HL-60 (cell line): Measurements from ENCODE around the gene TRAPPC6A.
A peak's percentile ranks its signal among the peaks of the same experiment; 100 is the strongest.

Experiments used
- DNase-seq, 2 experiments: peaks; one replicate each; pipeline ENCODE4 v3.0.0-alpha.2; 2010 to 2020; ENCODE audit warnings: low read depth in 1 of 2, low spot score in 1 of 2
- H3K27ac ChIP-seq: fragments of 250-450 bp; sonication (Bioruptor Pico); replicated peaks from 2 replicates; pipeline ENCODE4 v1.5.1; 2020; ENCODE audit warnings: mild to moderate bottlenecking, moderate library complexity
- H3K27me3 ChIP-seq: fragments of 250-450 bp; sonication (Bioruptor Pico); 2 replicates; pipeline ENCODE4 v1.5.1; 2021; ENCODE audit warnings: mild to moderate bottlenecking, moderate library complexity; ENCODE audit not compliant: insufficient read depth, poor library complexity, severe bottlenecking
- H3K4me3 ChIP-seq: replicated peaks from 2 replicates; pipeline ENCODE4 v1.5.1; 2011; ENCODE audit warnings: mild to moderate bottlenecking, control low read depth, low read length; ENCODE audit not compliant: insufficient read depth
- GABPA ChIP-seq: IDR thresholded peaks from 2 replicates; pipeline ENCODE4 v1.6.1; 2012; ENCODE audit warnings: low read depth
- POLR2AphosphoS5 ChIP-seq: IDR thresholded peaks from 2 replicates; pipeline ENCODE4 v1.6.1; 2012; ENCODE audit warnings: low read depth
- SPI1 ChIP-seq: IDR thresholded peaks from 2 replicates; pipeline ENCODE4 v1.6.1; 2012; ENCODE audit warnings: low read depth, mild to moderate bottlenecking, borderline replicate concordance
- TF ChIP-seq, protein P1 (sequence below): IDR thresholded peaks from one replicate; pipeline ENCODE4 v1.5.1; 2011; ENCODE audit warnings: low read length, control low read depth, inconsistent platforms; ENCODE audit not compliant: insufficient read depth
- TF ChIP-seq, protein P2 (sequence below): IDR thresholded peaks from 2 replicates; pipeline ENCODE4 v1.6.1; 2012; ENCODE audit warnings: low read depth; ENCODE audit not compliant: insufficient replicate concordance

Gene TRAPPC6A

DNA sequence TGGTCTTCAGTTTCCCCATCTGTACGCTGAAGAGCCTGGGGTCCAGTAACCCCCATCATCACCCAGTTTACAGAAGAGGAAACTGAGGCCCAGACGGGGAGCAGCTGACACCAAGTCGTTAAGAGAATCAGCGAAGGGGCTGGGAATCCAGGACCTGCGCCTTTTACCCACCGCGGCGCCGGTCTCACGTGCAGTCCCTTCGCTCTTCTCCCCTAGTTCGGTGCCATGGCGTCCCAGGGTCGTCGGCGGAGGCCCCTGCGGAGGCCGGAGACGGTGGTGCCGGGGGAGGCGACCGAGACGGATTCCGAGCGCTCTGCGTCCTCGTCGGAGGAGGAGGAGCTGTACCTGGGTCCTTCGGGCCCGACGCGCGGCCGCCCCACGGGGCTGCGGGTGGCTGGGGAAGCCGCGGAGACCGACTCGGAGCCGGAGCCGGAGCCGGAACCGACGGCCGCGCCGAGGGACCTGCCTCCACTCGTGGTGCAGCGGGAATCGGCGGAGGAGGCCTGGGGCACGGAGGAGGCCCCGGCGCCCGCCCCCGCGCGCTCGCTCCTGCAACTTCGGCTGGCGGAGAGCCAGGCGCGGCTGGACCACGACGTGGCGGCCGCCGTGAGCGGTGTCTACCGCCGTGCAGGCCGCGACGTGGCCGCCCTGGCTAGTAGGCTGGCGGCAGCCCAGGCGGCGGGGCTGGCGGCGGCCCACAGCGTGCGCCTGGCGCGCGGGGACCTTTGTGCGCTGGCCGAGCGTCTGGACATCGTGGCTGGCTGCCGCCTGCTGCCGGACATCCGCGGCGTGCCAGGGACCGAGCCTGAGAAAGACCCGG is 1.2 kb upstream of the TRAPPC6A start:
- DNase-seq: peak in 1 of 2 experiments; percentile 32
- H3K27me3 ChIP-seq: no peaks in the 10 kb centered on the region
- no peak for TF ChIP-seq SPI1

DNA sequence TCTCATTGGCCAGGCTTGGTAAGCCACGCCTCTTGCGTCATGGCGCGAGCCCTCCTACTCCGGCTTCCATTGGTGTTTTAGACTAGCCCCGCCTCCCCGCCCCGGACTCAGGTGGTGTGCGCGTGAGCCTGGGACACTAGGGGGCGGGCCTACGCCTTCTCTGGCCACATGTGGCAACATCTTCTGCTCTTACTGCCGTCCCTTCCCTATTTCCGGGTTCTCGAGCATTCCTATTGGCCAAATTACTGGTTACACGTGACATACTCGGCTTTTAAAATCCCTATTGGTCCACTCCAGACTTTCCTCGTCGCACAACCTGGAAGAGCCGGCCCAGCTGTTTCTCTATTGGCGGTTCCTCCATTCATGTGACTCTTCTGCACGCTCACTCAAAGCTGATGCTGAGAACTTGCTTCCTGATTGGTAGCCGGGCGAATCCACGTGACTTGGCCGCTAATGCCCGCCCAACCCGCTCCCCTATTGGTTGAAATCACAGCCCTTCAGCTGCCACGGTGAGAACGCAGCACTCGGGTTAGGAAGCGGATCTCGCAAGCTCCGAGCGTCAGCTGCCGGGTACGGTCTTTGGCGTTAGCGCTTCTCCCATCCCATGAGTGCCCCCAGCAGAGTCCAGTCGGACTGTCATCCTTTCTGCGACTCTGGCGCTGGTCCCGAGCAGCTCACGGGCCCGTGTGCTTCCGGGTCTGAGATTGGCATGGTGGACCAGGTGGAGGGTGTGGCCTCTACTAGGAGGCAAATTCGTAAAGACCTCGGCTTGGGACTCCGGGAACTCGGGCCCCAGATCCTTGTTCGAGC is 430 bp upstream of the TRAPPC6A start, which contains the start of gene BLOC1S3:
Gene BLOC1S3 (plus strand): TSS at position 523 of the 810 bp plus-strand sequence. CDS start 513 bp downstream, outside the sequence.
- H3K27me3 ChIP-seq: no peaks in the 10 kb centered on the region
- TF ChIP-seq SPI1 (no peak), POLR2AphosphoS5 (peak; percentile 66)
- peak within 1 kb of the TSS; percentile 94 for H3K4me3 ChIP-seq
- H3K27ac ChIP-seq: peak within 1 kb of the TSS; percentile 94
- peak; percentile 100 for DNase-seq

More for the DNA sequence above, 1.2 kb upstream of the TRAPPC6A start:
- peak overlapping the region; percentile 84 for H3K27ac ChIP-seq
- peak overlapping the region; percentile 94 for H3K4me3 ChIP-seq

DNA sequence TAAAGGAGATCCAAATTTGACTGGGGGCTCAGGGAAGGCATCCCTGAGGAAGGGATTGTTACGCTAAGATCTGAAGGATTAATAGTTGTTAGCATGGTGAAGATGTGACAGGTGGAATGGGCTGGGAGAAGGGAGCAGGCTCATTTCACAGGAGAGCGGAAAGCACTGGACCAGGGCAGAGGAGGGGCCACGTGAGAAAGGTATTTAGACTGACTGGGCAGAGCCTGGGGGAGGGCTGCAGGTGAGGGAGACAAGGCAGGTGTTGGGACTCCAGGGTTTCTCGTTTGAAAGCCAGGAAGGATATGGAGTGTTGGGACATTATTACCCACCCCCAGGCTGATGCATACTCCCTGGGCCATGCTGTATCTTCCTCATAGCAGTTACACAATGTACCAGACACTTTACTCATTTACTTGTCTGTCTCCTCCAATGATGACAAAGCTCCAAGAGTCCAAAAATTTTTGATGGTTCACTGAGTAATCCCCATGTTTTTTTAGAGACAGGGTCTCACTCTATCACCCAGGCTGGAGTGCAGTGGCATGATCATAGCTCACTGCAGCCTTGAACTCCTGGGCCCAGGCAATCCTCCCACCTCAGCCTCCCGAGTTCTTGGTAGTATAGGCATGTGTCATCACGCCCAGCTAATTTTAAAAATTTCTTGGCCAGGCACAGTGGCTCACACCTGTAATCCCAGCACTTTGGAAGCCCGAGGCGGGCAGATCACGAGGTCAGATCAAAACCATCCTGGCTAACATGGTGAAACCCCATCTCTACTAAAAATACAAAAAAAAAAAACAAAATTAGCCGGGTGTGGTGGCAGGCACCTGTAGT is 2.3 kb downstream of the TRAPPC6A start:
- Histone ChIP-seq H3K4me3 (no peak overlapping the region), H3K27me3 (no peaks in the 10 kb centered on the region), H3K27ac (no peak overlapping the region; the same call in 1 of the 2 replicates)
- DNase-seq: peak in 1 of 2 experiments; percentile 37
- TF ChIP-seq GABPA (no peak), POLR2AphosphoS5 (no peak), SPI1 (no peak)
- TF ChIP-seq, protein P1, sequence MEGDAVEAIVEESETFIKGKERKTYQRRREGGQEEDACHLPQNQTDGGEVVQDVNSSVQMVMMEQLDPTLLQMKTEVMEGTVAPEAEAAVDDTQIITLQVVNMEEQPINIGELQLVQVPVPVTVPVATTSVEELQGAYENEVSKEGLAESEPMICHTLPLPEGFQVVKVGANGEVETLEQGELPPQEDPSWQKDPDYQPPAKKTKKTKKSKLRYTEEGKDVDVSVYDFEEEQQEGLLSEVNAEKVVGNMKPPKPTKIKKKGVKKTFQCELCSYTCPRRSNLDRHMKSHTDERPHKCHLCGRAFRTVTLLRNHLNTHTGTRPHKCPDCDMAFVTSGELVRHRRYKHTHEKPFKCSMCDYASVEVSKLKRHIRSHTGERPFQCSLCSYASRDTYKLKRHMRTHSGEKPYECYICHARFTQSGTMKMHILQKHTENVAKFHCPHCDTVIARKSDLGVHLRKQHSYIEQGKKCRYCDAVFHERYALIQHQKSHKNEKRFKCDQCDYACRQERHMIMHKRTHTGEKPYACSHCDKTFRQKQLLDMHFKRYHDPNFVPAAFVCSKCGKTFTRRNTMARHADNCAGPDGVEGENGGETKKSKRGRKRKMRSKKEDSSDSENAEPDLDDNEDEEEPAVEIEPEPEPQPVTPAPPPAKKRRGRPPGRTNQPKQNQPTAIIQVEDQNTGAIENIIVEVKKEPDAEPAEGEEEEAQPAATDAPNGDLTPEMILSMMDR: no peak
- TF ChIP-seq, protein P2, sequence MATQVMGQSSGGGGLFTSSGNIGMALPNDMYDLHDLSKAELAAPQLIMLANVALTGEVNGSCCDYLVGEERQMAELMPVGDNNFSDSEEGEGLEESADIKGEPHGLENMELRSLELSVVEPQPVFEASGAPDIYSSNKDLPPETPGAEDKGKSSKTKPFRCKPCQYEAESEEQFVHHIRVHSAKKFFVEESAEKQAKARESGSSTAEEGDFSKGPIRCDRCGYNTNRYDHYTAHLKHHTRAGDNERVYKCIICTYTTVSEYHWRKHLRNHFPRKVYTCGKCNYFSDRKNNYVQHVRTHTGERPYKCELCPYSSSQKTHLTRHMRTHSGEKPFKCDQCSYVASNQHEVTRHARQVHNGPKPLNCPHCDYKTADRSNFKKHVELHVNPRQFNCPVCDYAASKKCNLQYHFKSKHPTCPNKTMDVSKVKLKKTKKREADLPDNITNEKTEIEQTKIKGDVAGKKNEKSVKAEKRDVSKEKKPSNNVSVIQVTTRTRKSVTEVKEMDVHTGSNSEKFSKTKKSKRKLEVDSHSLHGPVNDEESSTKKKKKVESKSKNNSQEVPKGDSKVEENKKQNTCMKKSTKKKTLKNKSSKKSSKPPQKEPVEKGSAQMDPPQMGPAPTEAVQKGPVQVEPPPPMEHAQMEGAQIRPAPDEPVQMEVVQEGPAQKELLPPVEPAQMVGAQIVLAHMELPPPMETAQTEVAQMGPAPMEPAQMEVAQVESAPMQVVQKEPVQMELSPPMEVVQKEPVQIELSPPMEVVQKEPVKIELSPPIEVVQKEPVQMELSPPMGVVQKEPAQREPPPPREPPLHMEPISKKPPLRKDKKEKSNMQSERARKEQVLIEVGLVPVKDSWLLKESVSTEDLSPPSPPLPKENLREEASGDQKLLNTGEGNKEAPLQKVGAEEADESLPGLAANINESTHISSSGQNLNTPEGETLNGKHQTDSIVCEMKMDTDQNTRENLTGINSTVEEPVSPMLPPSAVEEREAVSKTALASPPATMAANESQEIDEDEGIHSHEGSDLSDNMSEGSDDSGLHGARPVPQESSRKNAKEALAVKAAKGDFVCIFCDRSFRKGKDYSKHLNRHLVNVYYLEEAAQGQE: no peak

DNA sequence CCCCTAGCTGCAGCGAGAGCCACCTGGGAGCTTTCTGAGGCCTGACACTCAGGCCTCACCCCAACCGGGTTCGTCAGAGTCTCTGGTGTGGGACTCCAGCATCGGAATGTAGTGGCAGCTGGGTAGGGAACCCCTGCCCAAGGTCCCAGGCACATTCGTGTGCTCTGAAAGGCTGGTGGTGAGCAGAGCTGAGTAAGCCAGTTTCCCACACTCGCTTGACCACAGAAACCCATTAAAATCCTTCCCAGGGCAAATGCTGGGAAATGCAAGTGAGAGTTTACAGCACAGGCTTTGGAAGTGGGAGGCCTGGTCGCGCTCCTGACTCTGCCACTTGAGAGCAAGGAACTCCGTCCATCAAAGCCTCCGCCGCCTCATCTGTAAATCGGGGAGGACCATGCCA is 4.2 kb downstream of the TRAPPC6A start:
- TF ChIP-seq, protein P1: no peak
- TF ChIP-seq POLR2AphosphoS5: no peak
- TF ChIP-seq SPI1: no peak
- TF ChIP-seq, protein P2: no peak
- no peak for TF ChIP-seq GABPA
- Histone ChIP-seq H3K27me3 (no peaks in the 10 kb centered on the region), H3K27ac (no peak overlapping the region), H3K4me3 (no peak overlapping the region)
- no peak for DNase-seq
